ENCODE measurements around the gene HIGD2A.
"Not testable (repeated sequence)": the region's sequence is repeated elsewhere in the genome, so short reads cannot be mapped to it uniquely, and the experiment has no call there.

Gene HIGD2A

DNA sequence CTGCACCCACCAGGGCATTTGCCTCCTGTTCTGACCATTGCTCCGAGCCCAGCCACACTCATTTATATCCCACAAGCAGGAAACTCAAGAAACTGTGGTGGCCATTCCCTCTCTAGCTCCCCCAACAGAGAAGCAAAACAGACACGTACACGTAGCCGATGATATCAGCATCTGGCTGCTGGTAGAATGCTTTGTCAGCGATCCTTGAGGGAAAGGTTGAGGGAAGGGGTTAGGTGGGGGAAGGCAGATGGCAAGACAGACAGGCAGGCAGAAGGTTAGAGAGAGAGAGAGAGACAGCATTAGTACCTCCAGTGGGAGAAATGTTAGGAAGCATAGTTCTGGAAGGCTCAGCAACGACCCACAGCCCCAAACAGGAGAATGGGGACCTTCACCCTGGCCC lies 7.8 kb downstream of the HIGD2A start:
- DNase-seq: peak; percentile 13

DNA sequence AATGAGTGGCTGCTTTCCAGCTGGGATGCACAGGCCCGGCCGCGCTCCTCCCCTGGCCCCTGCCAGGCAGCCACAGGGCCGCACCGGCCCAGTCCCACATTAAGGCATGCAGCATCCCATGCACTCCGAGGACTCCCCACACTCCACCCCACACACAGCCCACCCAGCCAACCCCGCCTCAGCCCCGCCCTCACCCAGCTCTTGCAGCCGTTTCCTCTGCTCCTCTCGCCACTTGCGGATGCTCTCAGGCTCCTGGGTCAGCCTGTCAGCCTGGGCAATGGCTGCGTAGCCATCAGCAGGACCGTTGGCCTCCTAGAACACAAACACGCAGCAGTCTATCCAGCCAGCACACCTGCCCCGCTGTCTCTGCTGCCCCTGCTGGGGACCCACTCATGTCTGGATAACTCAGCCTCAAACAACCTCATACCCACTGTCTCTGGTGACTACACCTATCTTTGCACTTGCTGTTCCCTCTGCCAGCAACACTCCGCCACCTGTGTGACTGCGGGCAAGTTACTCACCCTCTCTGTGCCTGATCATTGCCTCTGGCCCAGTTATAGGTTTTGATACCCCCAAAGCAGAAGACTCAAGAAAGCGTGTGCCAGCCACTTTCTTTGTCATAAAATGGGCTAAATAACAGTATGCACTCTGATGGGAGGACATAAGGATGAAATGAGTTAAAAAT lies 9.3 kb downstream of the HIGD2A start:
- no peak for DNase-seq

DNA sequence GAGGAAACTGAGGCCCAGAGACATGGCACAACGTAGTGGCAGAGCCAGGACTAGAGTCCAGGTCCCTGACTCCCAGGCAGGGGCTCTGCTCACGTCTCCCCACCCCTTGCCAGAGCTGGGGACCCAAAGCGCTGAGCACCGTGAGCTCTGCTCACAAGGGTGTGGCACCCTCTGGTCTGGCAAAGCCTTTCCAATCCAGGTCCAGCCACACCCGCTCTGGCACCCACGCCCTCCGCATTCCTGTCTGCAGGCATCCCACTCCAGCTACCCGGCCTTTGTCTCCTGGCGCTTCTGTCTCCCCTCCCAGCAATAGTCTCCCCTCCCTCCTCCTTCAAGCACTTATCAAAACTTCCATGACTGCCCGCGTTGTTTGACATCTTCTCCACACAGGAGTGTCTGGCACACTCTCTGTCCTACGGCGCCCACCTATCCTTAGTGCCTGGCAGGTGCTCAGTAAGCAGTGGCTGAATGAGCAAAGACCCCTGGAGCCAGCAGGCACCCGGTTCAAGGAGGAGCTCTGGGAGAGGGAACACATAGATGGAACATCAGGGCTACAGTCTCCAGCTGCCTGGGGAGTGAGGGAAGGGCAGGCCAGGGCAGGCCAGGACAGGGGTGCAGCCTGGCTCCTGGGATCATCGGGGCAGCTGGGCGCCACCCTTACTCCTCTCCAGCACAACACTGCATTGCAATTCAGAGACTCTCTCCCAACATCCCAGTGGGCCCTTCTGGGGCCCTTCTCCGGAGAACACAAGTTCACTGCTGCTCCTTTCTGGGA lies 12.0 kb downstream of the HIGD2A start:
- no peak for DNase-seq

DNA sequence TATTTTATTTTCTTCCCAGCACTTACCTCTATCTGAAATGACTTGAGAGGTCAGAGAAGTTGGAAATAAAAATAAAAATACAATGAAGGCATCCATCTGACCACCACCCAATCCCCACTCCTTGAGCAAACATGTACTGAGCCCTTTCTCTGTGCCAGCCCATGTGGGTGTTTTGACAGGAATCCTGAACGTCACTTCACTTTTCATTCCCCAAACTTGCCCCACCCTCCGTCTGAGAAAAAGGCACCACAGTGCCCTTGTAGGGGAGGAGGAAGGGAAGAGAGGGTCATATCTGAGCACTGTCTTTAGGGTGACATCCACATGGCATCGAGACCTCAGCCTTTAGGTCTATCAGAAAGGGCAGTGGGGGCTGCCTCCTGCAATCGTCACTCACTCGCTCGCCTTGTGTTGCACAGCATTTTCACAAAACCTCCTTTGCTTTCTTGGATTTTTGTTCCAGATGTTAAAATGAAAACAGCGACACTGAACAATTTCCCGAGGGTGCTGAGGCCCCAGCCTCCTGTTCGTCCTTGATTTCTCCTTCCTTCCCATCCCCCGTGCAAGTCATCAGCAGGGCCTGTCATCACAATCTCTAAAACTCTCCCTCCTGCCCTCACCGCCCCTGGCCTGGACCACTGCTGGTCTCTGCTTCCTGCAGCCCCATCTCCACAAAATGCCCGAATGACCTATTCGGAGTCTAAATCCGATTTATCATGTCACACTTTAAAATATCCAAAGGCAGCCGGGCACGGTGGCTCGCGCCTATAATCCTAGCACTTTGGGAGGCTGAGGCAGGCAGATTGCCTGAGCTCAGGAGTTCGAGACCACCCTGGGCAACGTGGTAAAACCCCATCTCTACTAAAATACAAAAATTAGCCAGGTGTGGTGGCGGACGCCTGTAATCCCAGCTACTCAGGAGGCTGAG lies 13.0 kb downstream of the HIGD2A start:
- DNase-seq: no peak

DNA sequence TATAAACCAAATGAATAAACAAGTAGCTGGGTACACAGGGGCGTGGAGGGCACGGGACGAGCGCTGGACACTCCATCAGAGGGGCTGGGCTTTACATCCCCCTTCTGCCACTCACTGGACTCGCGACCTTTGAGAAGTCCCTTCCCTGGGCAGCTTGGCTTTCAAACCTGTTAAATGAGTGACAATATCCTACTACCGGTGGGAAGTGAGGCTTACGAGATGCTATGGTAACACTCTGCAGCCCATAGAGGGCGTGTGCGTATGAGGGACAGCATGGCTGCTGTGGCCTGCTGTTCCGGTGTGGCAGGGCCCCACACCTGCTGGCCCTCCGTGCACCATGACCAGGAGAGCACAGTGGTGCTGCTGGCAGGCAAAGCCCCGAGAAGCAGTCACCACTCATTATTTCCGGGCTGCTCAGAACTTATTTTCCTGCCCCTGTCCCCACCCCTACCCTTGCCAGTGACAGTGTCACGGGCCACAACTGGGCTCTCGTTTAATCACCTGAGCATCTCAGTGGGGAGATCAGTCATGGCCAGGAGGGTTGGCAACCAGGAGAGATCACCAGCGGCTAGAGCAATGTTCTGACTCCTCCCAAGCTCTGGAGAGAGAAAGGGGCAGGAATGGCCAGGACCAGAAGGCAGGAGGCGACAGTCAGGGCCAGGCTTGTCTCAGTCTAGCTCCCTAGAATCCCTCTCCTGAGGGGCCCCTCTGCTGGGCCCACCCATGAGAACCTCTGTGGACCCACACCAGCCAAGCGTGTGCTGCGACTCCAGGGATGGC lies 17.3 kb downstream of the HIGD2A start:
- DNase-seq: no peak

DNA sequence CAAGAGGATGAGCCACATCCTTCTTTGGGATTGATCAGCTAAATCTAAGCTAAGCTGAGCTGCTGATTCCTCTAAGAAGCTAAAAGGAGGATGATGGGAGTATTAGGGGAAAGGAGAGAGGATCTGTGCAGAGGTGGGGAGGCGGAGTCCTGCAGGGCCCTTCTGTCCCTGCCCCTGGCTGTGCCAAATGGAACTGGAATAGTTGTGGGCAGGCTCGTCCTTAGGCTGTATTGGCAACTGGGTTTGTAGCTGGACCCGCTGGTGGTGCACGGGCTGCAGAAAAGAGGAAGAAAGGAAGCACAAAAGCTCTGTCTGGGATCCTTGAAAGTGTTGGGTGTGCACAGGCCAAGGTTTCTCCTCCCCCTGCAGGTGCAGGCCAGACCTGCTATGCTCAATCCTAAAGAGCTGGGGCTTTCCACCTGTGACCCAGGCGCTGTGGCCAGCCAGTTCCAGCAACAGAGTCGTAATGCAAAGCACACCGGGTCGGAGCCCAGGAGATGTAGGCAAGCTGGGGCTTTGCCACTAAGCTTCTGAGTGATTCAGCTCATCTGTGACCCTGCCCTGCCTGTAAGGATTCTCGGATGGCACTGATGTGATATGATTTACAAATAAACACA lies 18.0 kb downstream of the HIGD2A start:
- DNase-seq: no peak

DNA sequence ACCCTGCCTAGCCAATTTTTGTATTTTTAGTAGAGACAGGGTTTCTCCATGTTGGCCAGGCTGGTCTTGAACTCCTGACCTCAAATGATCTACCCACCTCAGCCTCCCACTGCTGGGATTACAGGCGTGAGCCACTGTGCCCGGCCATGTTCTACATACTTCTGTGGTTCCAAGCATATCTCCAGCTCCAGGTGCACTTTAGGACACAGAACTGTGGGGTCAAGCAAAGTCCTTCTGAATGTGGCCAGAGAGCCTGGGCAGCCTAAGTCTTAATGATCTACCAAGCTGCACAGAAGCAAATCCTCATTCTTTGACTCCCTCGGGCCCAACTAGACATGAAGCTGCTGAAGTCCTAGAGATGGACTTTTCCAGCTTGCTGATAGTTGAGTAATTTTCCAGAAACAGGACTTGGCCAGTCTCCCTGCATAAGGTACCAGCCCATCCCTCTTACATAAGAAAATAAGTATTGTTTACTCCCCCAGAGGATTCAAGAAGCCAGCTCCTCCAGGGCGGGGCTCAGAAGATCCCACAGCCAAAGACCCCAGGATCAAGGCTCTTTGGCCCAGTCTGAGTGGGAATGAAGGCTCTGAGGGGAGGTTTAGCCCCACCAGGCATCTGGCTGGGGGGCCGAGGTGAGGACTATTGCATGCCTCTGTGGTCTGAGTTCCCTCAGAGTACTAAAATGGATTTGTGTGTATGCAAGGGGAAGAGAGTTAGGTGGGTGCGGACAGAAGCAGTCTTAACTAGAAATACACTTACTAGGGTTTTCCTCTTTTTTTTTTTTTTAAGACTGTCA lies 19.1 kb downstream of the HIGD2A start:
- no peak for DNase-seq

DNA sequence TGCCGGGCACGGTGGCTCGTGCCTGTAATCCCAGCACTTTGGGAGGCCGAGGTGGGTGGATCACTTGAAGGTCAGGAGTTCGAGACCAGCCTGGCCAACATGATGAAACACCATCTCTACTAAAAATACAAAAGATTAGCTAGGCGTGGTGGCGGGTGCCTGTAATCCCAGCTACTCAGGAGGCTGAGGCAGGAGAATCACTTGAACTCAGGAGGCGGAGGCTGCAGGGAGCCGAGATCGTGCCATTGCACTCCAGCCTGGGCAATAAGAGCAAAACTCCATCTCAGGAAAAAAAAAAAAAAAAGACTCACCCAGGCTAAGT lies 19.7 kb downstream of the HIGD2A start:
- not testable (repeated sequence) for DNase-seq

DNA sequence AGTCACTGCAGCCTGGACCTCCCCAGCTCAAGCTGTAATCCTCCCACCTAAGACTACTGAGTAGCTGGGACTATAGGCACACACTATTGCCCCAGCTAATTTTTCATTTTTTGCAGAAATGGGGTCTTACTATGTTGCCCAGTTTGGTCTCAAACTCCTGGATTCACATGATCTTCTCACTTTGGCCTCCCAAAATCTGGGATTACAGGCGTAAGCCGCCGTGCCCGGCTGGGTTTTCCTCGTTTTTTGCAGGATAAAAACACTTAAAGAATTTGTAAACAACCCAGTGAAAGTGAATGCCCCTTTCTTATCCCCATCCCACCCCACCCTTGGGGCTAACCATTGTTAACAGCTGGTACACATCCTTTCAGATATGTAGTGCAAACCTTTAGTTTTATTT lies 20.0 kb downstream of the HIGD2A start:
- no peak for DNase-seq

DNA sequence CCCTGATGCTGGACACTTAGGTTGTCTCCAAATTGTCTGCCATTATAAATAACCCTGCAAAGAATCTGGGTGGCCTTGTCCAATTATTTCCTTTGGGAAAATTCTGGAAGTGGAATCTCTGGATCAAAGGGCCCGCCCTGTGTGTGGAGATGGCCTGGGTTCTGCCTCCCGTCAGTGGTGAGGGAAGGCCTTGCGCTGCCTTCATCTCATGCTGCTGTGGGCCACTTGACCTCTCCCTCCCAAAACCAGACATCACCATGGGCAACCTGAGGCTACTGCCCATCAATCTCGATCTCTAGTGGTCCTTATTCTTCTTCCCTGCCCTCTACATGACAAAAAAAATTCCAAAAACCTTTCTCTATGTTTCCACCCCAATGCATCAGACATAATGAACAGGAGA lies 21.2 kb downstream of the HIGD2A start:
- no peak for DNase-seq

DNA sequence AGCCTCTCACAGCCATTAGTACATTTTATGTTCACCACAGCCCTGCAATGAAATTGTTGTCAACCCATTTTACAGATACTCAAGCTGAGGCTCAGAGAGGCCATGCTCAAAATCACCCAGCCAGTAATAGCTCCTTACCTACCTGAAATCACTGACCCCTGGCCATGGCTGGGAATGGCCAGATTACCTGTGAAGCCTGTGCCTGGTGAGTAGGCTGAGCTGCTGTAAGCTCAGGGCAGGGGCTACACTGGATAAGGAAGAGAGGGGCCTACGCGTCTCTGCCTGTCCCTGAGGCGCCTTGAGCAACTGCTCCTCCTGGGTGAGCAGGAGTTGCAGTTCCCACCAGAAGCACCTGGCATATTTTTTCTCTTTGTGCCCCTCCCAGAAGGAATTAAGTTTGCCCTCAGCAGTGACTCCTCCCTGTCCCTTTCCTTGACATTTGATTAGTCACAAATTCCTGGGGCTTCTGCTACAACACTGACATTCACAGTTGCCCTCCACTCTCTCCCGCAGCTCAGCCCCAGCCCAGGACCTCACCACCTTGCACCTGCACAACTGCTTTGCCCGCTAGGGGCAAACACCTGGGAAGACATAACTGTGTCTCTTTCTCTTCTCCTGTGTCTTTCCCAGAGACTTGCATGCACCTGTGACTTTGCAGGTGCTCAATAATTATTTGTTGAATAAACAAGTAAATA lies 22.1 kb downstream of the HIGD2A start:
- DNase-seq: no peak

DNA sequence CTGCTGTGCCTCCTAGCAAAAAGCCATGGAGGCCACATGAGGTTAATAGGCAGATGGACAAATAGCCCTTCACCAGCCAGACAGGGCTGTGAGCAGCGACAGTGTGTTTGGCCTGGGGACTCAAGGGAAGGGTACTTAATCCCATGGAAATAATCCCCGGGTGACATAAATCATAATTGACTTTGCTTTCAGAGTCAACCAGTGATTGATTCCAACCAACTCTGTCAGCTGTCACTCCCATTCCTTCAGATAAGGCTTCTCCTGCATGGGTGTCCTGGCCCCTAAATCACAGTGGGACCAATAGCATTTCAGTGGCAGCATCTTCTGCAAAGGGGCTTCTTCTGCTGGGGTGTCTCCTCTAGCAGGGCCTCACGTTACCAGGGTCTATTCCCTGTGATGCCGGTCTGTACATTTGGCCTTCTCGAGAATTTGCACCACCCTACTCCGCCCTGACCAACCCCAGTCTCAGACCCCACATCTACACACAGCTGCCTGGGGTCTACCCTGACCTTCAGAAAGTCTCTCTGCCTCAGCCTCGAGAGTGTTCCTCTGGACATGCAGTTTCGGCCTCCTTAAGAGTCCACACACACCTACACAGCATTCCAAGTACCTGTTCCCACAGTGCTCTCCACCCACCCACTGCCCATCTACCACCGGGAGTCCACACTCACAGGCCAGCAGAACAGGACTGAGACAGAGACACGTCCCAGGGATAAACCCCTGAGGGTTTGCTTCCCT lies 24.1 kb downstream of the HIGD2A start:
- no peak for DNase-seq

DNA sequence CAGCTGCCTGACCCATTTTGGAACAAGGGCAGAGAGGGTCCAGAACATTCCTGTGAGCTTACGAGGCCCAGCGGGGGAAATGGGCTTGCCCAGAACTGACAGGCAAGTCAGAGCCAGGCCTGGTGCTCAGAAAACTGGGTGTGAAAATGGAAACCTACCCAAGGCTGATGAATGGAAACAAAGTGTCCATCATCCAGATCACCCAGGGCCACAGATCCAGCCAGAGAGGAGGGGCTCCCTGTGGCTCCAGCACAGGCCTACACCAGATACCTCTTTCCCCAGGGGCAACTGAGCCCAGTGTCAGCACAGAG lies 24.7 kb downstream of the HIGD2A start:
- DNase-seq: no peak

DNA sequence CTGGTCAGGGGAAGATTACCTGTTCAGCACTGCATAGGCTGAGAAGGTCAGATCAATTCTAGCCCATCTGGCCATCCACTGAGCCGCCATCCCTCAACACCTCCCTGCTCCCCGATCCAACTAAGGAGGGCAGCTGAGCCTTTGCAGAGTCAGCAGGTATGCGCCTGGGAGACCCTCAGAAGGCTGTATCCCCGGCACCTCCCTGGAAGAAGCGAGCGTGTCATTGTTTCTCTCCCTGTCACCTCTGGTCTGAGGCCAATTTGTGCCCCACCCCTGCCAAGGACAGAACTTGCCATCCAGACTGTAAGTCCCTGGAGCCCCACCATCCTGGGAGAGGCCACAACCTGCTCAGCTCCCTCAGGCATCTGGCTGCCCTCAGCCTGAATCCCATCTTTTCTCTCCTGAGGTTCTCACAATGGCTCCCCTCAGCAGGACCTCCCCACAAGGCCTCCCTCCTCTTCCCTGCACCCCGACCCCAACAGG lies 25.2 kb downstream of the HIGD2A start:
- no peak for DNase-seq

DNA sequence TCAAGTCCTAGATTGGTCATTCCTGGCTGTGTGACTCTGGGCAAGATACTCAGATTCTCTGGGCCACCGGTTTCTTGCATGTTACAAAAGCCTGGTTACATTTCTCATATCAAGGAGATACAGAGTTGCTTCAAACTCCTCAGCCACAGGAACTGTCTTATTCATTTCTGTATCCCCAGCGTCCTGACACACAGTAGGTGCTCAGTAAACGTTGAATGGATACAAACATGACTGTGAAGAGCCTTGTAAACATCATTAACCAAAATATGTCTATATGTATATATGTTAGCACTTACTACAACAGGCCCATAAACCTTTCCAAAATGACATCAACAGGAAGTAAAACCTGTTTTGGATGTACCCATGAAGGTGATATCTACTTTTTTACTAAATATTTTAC lies 26.2 kb downstream of the HIGD2A start:
- no peak for DNase-seq

DNA sequence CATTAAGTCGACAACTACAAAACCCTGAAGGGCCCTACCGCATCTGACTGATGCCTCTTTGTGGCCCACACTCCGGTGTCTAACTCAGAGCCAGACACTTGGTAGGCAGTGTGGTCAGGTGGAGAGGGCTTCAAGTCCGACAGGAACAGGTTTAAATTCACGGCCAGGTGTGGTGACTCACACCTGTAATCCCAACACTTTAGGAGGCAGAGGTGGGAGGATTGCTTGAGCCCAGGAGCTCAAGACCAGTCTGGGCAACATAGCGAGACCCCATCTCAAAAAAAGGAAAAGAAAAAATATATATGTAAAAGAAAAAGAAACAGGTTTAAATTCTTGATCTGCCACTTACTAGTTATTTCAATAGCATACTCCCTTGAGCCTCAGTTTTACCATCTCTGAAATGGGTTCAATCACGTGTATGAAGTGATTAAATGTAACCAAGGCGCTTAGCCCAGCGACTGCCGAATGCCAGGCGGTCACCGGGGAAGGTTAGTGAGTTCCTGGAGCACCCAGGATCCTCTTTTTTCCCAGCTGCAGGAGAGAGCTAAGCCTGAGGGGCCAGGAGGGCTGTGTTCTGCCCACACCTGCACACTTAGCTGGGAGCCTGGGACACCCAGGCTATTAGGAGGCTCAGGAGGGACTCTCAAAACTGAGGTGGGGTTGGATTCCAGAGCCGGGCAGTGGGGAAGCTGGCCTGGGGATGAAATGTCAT lies 26.8 kb downstream of the HIGD2A start:
- no peak for DNase-seq

DNA sequence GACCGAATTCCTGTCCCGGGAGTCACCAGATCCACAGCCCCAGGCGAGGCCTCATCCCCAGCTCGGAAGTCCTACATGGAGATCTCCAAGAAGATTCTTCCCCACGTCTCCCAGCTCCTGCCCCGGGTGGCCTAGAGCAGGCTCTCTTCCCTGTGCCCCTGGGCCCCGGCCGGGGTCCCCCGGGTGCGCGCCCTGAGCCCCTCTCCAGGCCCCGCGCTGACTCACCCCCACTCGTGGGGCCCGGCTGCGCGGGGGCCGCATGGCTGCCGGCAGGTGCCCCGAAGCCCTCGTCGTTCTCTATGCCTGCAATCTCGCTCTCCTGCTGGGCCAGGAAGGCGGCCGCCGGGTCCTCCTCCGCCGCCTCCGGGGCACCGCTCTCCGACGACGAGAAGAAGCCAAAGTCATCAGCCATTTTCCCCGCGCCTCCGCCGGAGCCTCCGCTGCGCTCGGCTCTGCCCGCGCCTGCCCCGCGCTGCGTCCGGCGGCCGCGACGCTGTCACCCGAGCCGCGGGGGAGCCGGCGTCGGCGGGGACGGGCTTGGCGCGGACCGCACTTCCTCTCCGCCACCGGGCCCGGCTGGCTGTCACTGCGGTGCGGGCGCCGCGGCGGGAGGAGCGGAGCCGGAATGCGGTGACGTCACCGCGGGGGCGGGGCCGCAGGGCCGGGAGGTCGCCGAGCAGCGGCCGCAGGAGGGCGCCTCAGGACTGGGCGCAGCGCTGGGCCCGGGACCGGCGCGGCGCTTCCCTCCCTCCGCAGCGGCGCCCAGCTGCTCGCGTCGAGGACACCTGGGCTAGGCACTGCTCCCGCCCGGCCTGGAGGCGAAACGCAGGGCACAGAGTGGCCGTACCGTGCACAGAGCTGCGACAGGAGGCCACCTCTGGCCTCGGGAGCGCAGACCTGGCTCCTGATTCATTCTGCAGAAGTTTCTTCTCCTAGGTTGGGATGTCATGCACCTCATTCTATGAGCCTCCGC lies 27.7 kb downstream of the HIGD2A start, which contains the start of gene CLTB:
Gene CLTB (minus strand): TSS at position 588 of the 973 bp plus-strand sequence. CDS start 176 bp downstream, at position 412.
- no peak for DNase-seq

DNA sequence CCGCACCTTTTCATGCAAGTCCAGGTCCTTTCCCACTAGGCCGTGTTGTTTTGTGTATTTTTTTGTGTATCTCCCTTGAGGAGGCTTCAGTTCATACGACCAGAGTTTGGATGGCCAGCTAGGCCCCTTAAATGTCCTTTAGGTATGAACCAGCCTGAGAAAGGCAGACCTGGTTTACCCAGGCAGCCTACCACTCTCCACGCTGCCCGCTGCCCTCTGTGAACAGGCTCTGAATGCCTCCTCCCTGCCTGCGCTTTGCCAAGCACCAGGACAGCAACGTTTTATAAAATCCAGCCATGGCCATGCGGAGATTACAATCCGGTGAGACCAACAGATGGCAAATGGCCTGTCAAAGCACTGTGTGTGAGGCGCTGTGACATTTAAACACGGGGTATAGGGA lies 28.4 kb downstream of the HIGD2A start:
- DNase-seq: no peak

Measured in NCI-H524 treated with DMSO at 0.1 percent for 48 hours (cell line).